HCT116 (cell line): ENCODE measurements around the gene PDE2A.

Source experiments
- CBX3 ChIP-seq: IDR thresholded peaks from 2 replicates; pipeline ENCODE4 v1.6.1; 2012; ENCODE audit warnings: low read depth
- EZH2 ChIP-seq: fragments of 200-600 bp; sonication (generic); IDR thresholded peaks from 2 replicates; pipeline ENCODE4 v1.6.1; 2017; ENCODE audit warnings: antibody characterized with exemption, mixed run types
- POLR2A ChIP-seq: IDR thresholded peaks from 2 replicates; pipeline ENCODE4 v1.7.0; 2011; ENCODE audit warnings: borderline replicate concordance; ENCODE audit not compliant: insufficient read depth, insufficient read length; ENCODE audit errors: extremely low read depth
- POLR2AphosphoS5 ChIP-seq: IDR thresholded peaks from 2 replicates; pipeline ENCODE4 v1.6.1; 2011; ENCODE audit warnings: mild to moderate bottlenecking, low read depth, low read length, moderate library complexity
- ZFX ChIP-seq: fragments of 450-650 bp; IDR thresholded peaks from 2 replicates; pipeline ENCODE4 v1.6.1; 2017
- TF ChIP-seq, protein P1 (sequence below): IDR thresholded peaks from 2 replicates; pipeline ENCODE4 v1.6.1; 2012
- TF ChIP-seq, protein P2 (sequence below), 3 experiments: fragments of 200-600 bp in 1 of 3; sonication (generic) in 1 of 3; IDR thresholded peaks in 2 of 3; conservative IDR thresholded peaks in 1 of 3; 2 replicates each; pipeline ENCODE4 v1.5.1; 2012 to 2017; ENCODE audit warnings: low read depth in 2 of 3, low read length in 2 of 3, antibody characterized with exemption in 1 of 3, borderline replicate concordance in 1 of 3, control low read depth in 1 of 3, mild to moderate bottlenecking in 1 of 3, mixed read lengths in 1 of 3, mixed run types in 1 of 3, moderate library complexity in 1 of 3; ENCODE audit not compliant: insufficient read depth in 1 of 3

DNA sequence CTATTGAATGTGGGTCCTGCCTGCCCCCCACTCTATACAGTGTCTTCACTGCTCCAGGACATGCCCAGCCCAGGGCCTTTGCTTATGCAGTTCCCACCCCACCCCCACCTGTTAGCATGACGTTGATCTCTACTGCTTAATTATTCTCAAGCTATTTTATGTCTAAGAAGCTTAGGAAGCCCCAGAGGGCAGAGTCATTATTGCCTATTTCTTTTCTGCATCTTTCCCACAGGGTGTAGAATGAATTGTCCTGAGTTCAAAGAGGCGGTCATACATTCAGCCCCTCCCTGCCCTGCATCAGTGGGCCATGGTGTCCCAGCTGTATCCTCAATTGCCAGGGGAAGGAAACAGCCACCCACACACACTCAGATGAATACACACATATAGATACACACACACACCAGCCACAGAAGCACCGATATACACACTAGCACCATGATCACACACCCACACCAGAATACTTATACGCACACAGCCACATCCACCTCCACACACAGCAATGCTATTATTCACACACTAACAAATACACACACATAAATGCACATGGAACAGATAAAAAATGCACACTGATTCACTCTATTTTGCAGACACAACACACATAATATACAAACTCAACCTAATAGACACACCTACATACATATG is 1.5 kb downstream of the PDE2A start:
- TF ChIP-seq, protein P1, sequence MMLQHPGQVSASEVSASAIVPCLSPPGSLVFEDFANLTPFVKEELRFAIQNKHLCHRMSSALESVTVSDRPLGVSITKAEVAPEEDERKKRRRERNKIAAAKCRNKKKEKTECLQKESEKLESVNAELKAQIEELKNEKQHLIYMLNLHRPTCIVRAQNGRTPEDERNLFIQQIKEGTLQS = no peak
- TF ChIP-seq POLR2AphosphoS5 = no peak
- TF ChIP-seq ZFX = no peak
- TF ChIP-seq, protein P2, sequence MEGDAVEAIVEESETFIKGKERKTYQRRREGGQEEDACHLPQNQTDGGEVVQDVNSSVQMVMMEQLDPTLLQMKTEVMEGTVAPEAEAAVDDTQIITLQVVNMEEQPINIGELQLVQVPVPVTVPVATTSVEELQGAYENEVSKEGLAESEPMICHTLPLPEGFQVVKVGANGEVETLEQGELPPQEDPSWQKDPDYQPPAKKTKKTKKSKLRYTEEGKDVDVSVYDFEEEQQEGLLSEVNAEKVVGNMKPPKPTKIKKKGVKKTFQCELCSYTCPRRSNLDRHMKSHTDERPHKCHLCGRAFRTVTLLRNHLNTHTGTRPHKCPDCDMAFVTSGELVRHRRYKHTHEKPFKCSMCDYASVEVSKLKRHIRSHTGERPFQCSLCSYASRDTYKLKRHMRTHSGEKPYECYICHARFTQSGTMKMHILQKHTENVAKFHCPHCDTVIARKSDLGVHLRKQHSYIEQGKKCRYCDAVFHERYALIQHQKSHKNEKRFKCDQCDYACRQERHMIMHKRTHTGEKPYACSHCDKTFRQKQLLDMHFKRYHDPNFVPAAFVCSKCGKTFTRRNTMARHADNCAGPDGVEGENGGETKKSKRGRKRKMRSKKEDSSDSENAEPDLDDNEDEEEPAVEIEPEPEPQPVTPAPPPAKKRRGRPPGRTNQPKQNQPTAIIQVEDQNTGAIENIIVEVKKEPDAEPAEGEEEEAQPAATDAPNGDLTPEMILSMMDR (IDR thresholded peaks at IDR 0.05 in 2 of 3, conservative IDR thresholded peaks at IDR 0.05 in 1 of 3; ENCODE audit: borderline replicate concordance in 1 of 3, insufficient read depth in 1 of 3, low read depth in 2 of 3, low read length in 2 of 3) = no peak
- TF ChIP-seq POLR2A = no peak
- no peak for TF ChIP-seq EZH2
- no peak for TF ChIP-seq CBX3
